HG02588 (cell line): ENCODE measurements around the gene AUTS2.
"Not testable (repeated sequence)": the region's sequence is repeated elsewhere in the genome, so short reads cannot be mapped to it uniquely, and the experiment has no call there.

ENCODE experiments used
- ATAC-seq: cut with Tn5 transposase; IDR thresholded peaks from one replicate; pipeline ENCODE4 v1.9.1; 2021; ENCODE audit warnings: mild to moderate bottlenecking, moderate library complexity; ENCODE audit not compliant: unreplicated experiment

AUTS2 gene

DNA sequence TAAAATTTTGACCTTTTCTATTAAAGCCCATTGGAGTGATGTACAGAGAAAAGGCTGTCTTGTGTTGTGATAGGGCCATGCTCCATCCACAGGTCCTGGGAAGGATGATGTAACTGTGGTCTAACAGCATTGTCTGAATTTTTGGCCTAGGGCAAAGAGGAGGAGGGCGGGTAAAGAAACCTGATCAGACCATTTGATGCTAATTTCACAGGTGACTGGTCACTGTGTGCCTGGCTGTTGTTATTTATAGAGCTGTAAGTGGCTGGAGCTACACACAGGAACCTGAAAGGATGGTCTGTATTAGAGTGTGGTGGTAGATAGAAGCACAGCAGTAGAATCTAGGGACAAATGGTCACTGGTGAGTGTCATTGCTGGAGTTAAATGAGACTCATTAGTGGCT lies 182.1 kb downstream of the AUTS2 start:
- no peak for ATAC-seq

DNA sequence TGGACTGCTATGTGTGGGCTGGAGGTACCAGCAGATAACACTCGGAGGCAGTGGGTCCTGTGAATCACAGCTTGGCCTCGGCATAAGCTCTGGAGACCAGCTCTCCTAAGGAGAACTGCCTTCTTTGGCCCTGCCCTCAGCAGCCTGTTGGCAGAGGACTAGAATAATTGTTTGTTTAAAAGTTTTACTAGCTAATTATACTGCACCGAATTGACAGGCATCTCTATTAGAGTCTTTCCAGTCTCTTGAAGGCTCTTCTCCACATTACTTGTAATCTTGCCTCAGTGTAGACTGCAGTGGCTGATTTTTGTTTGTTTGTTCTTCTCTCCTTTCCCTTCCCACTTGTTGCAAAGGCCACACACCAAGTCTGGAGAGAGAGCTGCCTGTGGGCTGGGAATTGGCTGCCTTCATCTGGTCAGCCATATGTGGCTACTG lies 183.2 kb downstream of the AUTS2 start:
- no peak for ATAC-seq

- ATAC-seq: no peak
These were observed 184.8 kb downstream of the AUTS2 start for GRCh38 chr7:69782917-69783684.

GRCh38 chr7:69786130-69786529 lies 187.9 kb downstream of the AUTS2 start:
- ATAC-seq: not testable (repeated sequence)

DNA sequence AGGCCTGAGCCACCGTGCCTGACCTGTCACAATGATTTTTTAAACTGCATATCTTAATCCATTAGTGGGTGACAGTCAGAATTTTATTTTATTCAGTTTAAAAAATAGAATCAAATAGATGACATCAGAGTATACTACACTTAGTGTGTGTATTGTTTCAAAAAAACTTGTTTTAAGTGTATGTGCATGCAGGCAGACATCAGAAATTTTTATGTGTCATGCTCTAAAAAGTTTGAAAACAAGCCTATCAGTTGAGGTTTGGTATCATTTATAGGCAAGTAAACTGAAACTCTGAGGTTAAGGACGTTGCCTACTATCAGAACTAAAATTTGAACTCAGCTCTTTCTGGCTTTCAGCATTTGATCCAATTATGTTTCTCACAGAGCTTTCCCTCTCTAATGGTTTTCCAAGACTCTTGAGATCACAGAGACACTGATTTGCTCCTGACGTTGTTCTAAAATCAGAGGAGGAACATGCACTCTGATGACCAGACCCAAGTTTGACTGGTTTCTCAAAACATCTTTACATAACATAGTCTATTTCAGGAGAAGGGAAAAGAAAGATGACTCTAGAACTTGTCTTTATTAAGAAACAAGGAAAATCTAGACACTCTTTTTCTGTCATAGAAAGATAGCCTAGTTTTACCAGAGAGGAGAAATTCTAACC lies 188.6 kb downstream of the AUTS2 start:
- no peak for ATAC-seq

DNA sequence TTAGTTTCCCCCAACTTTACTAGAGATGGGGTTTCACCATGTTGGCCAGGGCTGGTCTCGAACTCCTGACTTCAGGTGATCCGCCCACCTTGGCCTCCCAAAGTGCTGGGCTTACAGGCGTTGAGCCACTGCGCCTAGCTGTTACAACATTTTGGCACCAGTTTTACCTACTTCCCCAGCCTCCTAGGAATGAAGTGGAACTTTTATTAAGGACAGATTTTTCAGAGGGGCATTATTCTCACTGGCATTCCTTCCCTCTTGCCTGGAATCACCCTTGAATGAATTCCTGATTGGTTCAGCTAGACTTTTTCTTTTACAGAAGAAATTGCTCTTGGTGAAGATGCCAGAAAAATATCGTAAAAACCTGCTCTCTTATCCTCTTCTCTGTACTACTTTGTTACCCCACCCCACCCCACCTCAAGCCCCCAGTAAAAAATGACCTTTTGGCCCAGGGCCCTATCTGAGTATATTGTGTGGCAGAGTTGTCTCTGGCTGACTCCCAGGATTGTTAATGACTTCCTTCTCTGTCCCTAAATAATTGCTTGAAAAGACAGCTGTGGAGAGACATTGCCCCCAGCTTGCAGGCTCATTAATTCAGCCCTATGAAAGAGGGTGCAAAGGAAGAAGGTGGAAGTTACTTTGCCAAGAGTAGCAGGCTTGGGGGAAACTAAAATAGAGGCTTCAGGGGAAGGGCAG lies 189.6 kb downstream of the AUTS2 start:
- no peak for ATAC-seq

DNA sequence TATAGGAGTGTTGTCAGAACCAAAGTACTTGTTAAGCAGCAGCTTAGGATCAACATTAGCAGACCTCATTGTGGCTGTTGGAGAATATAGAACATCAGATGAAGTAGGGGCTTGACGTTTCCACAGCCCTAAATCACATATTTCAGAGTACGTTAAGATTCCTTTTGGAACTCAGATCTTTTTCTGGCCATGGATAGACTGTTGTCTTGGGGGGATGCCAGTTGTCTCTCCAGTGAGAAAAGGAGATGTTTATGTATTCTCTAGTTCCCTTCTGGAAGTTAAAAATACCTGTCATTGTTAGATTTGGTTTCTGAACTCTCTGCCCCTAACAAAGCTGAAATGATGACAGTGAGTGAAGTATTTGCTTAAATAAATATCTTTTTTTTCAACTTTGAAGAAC lies 191.3 kb downstream of the AUTS2 start:
- no peak for ATAC-seq

- no peak for ATAC-seq
These were observed 192.9 kb downstream of the AUTS2 start for GRCh38 chr7:69790977-69791724.

DNA sequence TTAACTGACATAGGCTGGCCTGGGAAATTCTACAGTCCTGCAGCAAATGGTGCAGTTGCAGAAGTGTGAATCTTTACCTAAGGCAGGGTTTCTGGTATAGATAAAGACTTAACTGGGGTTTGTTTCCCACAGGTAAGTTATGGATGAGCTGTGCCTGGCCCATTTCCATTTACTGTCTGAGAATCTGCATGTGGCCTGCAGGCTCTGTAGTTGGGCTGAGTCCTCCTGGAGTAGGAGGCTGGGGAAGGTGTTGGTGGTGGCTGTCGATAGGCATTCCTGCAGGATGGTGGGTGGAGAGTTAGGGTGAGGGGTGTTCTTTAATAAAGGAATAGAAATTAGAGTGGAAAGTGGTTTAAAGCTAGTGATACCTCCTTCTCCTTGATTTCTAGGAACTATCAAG lies 193.5 kb downstream of the AUTS2 start:
- ATAC-seq: no peak

GRCh38 chr7:69795932-69796331 lies 197.7 kb downstream of the AUTS2 start:
- no peak for ATAC-seq

DNA sequence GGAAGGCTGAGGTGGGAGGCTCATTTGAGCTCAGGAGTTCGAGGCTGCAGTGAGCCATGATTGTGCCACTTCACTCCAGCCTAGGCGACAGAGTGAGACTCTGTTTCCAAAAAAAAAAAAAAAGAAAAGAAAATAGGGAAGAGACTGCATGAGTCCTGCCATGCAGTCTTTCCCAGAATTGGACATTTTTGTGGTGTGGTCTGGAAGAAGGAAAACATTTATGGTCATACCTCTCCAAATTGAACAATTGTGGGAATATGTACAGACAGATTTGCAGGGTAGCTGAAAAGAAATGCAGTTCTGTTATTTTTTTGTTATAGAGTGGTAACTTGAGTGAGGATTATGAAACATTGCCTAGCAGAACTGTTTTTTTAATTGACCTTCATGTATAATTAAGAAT lies 198.1 kb downstream of the AUTS2 start:
- no peak for ATAC-seq

GRCh38 chr7:69799048-69799697 lies 200.9 kb downstream of the AUTS2 start:
- no peak for ATAC-seq

DNA sequence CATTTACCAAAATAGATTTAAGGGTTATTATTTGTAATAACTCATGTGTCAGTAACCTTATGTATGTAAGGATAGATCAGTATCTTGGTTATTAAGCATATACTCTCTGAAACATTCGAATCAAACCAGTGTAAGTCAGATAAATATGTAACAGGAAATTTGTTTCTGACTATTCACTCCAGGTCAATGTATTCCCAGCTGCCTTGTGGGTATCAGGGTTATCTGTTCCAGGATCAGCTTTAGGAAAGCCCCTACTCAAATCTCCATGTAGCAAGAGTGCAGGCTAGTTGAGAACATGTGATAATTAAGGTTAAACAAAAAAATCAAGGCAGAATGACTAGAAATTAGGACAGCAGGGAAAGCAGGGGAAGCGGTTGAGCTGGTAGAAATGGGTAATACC lies 201.7 kb downstream of the AUTS2 start:
- ATAC-seq: no peak

DNA sequence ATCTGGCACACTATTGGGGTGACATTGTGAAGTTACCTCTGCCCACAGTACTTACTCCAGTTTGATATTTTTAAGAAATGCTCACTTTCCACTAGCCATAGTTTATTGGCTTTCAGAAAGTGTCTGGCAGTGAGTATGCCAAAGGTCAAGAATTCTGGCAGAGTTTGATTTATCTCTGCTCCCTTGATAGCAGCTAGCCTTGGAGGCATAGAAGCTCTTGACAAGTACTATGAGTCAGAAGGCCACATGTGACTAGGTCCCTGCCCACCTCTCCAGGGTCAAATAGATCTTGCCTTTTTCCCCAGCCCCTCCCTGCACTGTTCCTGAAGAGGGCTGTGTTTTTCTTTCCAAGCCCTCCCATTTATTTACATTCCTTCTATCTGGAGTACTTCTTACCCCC lies 202.2 kb downstream of the AUTS2 start:
- no peak for ATAC-seq

GRCh38 chr7:69801729-69802682 lies 203.7 kb downstream of the AUTS2 start:
- no peak for ATAC-seq

- peak; percentile 87 for ATAC-seq
These were observed 205.6 kb downstream of the AUTS2 start for GRCh38 chr7:69803699-69804516.

DNA sequence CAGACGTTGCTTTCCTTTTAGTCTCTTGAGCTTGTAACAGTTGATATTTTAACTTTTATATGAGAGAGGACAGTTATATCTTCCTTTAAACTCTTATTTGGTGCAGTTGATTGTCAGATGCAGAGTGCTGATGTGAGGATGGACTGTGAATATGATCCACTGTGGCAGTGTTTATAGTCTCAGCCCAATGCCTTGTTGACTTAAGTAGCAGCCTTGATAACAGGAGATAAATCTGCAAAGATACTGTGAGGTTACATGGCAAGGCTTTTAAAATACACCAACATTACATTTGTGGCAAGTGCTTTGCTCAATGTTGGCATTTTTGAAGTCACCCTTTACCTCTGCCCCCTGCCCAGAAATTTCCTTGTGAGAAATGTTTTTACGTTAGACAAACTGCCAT lies 206.7 kb downstream of the AUTS2 start:
- ATAC-seq: no peak

DNA sequence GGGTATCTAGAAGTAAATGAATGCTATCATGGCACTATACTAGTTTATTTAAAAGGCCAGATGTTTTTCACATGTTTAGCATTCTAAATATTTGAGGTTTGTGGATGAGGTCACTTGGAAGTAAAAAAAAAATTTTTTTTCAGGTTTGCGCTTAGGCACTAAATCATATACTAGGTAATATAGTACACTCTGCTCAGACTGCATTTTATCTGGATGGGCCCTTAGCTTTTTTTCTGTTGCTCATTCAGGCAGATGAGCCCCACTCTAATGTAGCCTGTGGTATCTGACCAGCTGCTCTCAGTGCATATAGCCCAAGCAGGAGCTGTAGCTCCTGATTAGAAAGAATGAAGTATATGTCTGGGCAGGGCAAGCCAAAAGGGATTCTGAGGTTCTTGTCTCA lies 210.1 kb downstream of the AUTS2 start:
- ATAC-seq: no peak
